ENCODE measurements around the gene MICAL3. TPM values are rescaled to one million over a fixed set of nuclear protein-coding genes. Genes with fewer than 3 reads are reported as not detected.
A peak's percentile ranks its signal among the peaks of the same experiment; 100 is the strongest.
"Not testable (repeated sequence)": the region's sequence is repeated elsewhere in the genome, so short reads cannot be mapped to it uniquely, and the experiment has no call there.

MICAL3 gene
- total RNA-seq: 11.0 TPM

- H3K9me3 ChIP-seq (ENCODE audit: low read depth, low read length): no peaks in the 10 kb centered on the region
- H3K4me3 ChIP-seq (ENCODE audit: low read length): peak within 1 kb of the TSS; percentile 39
- peaks cover 17% of the 10 kb centered on the region for H3K4me1 ChIP-seq (ENCODE audit: insufficient read depth, low read length)
- peaks cover 48% of the 10 kb centered on the region for H3K27me3 ChIP-seq (ENCODE audit: insufficient read depth, low read length)
Measured at GRCh38 chr22:18024276-18024939, at the start of gene MICAL3. TSS of gene MICAL3 (minus strand) at chr22:18024561. CDS start at chr22:17906812, 117,749 bp downstream.

- H3K4me1 ChIP-seq (ENCODE audit: insufficient read depth, low read length): peaks cover 27% of the 10 kb centered on the region
- not testable (repeated sequence) for H3K9me3 ChIP-seq (ENCODE audit: low read depth, low read length); H3K27me3 ChIP-seq (ENCODE audit: insufficient read depth, low read length); H3K4me3 ChIP-seq (ENCODE audit: low read length)
Measured at GRCh38 chr22:18073927-18074326, 49.6 kb upstream of the MICAL3 start.

DNA sequence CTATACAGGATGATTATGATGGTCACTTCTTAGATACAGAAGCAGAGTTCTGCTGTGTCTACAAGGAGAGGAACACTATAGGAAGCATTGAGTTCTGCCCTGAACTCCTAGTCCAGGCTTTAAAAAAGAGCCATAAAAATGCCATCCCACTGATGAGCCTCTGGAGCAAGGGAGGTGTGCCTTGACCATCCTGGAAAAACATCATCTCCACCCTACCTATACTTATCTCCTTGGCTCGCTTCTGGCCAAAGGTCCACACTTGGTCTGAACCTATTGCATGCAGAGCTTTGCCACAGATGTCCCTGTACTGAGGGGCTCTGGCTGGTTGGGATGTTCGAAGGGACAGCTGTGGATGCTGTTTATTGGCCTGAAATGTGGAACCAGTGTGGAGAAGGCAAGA is 49.1 kb upstream of the MICAL3 start:
- no peaks in the 10 kb centered on the region for H3K27me3 ChIP-seq (ENCODE audit: insufficient read depth, low read length)
- H3K4me3 ChIP-seq (ENCODE audit: low read length): no peak overlapping the region
- H3K9me3 ChIP-seq (ENCODE audit: low read depth, low read length): no peaks in the 10 kb centered on the region
- peaks cover 22% of the 10 kb centered on the region for H3K4me1 ChIP-seq (ENCODE audit: insufficient read depth, low read length)

DNA sequence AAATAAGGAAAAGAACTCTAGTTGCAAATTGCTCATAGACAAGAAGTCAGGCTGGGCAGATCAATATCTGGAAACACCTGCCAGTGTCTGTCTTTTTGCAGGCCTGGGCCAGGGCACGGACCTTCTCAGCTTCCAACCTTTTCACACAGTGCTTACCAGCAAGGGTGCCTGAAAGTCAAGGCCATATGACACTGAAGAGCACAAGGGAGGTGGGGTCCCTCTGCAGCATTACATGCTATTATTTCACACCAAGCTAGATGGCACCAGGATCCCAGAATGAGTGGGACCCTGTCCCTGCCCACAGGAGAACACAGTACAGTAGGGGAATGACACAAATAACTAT is 47.6 kb upstream of the MICAL3 start:
- Histone ChIP-seq H3K9me3 (ENCODE audit: low read depth, low read length) (no peaks in the 10 kb centered on the region), H3K4me1 (ENCODE audit: insufficient read depth, low read length) (peaks cover 14% of the 10 kb centered on the region), H3K27me3 (ENCODE audit: insufficient read depth, low read length) (no peaks in the 10 kb centered on the region), H3K4me3 (ENCODE audit: low read length) (no peak overlapping the region)

DNA sequence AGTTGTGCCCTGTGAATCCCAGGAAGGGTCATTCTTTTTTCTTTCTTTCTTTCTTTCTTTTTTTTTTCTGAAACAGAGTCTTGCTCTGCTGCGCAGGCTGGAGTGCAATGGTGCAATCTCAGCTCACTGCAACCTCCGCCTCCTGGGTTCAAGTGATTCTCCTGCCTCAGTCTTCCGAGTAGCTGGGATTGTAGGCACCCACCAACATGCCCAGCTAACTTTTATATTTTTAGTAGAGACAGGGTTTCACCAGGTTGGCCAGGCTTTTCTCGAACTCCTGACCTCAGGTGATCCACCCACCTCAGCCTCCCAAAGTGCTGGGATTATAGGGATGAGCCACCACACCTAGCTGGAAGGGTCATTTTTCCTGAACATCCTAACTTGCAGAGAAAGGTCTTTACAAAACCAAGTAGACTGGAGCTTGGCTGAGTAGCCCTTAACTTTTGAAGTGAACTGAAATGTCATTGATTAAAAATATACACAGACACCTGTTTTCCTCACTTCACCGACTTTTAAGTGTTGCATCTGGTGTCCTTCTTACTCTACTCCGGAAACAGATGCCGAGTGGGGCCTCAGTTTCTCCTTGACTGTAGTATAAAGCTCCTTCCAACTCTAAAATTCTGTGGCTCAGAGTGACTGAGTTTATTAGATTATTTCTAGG is 47.1 kb upstream of the MICAL3 start:
- H3K4me1 ChIP-seq (ENCODE audit: insufficient read depth, low read length); H3K27me3 ChIP-seq (ENCODE audit: insufficient read depth, low read length); H3K9me3 ChIP-seq (ENCODE audit: low read depth, low read length); H3K4me3 ChIP-seq (ENCODE audit: low read length): not testable (repeated sequence)

DNA sequence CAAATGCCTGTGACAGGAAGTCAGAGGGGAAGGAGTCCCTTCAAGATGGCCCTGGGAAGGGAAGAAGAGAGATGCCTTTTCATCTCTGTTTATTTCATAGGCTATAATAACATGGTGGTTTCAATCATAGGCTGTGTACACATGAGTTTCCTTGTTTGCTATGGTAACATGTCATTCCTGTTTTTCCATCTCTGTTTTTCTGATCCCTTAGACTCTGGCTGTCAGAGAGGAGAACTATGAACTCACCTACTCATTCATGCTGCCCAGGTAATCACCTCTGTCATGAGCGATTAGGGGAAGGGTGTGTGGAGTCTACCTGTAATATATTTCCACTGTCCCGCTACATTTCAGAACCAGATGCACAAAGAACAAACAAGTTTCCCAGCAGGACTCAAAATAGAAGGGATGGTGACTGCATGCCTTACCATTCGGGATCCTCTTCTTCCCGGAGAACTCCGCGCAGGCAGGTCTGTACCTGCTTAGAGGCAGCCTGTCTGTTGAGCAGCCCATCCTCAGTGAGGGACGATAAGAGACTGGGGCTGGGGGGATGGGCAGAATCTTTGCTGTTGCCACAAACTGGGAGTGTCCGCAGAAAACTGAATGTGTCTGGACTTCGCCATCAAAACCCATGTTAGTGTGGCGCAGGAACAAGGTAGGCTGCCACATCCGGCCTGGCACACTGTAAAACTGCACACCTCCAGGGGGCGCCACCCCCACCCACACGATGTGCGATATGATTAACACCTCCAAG is 46.4 kb upstream of the MICAL3 start:
- no peaks in the 10 kb centered on the region for H3K27me3 ChIP-seq (ENCODE audit: insufficient read depth, low read length)
- H3K4me3 ChIP-seq (ENCODE audit: low read length): no peak overlapping the region
- no peaks in the 10 kb centered on the region for H3K9me3 ChIP-seq (ENCODE audit: low read depth, low read length)
- peaks cover 8% of the 10 kb centered on the region for H3K4me1 ChIP-seq (ENCODE audit: insufficient read depth, low read length)

DNA sequence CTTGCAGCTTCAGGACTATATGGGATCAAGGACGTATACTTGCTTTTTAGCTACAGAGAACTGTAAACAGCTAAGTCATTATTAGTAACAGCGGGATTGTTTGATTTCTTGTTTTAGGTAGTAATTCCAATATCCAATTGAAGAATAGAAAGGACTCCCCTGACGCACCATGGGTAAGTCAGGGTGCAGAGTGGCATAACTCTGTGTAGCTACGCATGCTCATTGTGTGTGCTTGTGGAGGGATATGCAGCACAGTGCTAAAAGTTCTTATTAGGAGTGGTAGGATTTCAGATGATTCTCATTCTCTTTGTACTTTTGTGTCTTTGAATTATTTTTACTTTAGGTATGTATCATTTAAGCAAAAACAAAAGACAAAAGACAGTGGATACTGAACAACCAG is 45.7 kb upstream of the MICAL3 start:
- Histone ChIP-seq H3K4me1 (ENCODE audit: insufficient read depth, low read length) (peaks cover 14% of the 10 kb centered on the region), H3K9me3 (ENCODE audit: low read depth, low read length) (no peaks in the 10 kb centered on the region), H3K4me3 (ENCODE audit: low read length) (no peak overlapping the region), H3K27me3 (ENCODE audit: insufficient read depth, low read length) (no peaks in the 10 kb centered on the region)

DNA sequence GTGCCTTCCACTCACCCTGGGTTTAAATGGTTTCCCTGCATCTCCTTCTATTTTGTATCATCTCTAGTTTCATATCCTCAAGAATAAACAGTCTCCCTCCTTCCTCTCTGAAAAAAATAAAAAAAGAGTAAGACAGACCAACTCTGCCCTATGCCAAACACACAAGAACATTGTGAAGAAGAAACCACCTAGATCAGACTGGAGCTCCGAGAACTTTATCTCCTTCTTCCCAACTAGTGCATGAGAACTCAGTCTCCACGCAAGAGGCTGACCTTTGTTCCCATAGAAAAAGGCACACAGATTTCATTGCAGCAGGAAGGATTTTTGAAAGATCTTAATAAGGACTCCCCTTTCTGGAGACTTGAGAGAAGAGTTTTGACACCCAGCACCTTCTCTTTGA is 44.7 kb upstream of the MICAL3 start:
- H3K4me1 ChIP-seq (ENCODE audit: insufficient read depth, low read length): peaks cover 18% of the 10 kb centered on the region
- H3K9me3 ChIP-seq (ENCODE audit: low read depth, low read length): no peaks in the 10 kb centered on the region
- no peak overlapping the region for H3K4me3 ChIP-seq (ENCODE audit: low read length)
- H3K27me3 ChIP-seq (ENCODE audit: insufficient read depth, low read length): no peaks in the 10 kb centered on the region

GRCh38 chr22:18068381-18068988 is 44.1 kb upstream of the MICAL3 start:
- Histone ChIP-seq H3K4me3 (ENCODE audit: low read length) (no peak overlapping the region), H3K9me3 (ENCODE audit: low read depth, low read length) (no peaks in the 10 kb centered on the region), H3K4me1 (ENCODE audit: insufficient read depth, low read length) (peaks cover 18% of the 10 kb centered on the region), H3K27me3 (ENCODE audit: insufficient read depth, low read length) (no peaks in the 10 kb centered on the region)

- Histone ChIP-seq H3K4me3 (ENCODE audit: low read length) (no peak overlapping the region), H3K9me3 (ENCODE audit: low read depth, low read length) (no peaks in the 10 kb centered on the region), H3K4me1 (ENCODE audit: insufficient read depth, low read length) (peaks cover 18% of the 10 kb centered on the region), H3K27me3 (ENCODE audit: insufficient read depth, low read length) (no peaks in the 10 kb centered on the region)
Measured at GRCh38 chr22:18067548-18068341, 43.4 kb upstream of the MICAL3 start.

DNA sequence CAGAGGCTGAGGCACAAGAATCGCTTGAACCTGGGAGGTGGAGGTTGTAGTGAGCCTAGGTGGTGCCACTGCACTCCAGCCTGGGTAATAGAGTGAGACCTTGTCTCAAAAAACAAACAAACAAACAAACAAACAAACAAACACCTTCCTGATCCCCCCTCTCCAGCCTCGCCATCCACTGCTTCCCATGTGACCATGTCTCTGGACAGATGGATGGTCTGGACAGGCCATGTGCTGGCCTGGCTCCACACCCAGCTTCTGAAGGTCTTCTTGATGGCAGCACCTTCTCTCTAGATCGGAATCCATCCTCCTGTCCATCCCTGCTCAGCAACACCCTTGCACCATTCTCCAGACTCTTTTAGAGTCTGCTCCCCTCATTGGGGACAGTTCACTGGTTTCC is 42.8 kb upstream of the MICAL3 start:
- H3K4me3 ChIP-seq (ENCODE audit: low read length): no peak overlapping the region
- H3K9me3 ChIP-seq (ENCODE audit: low read depth, low read length): no peaks in the 10 kb centered on the region
- H3K4me1 ChIP-seq (ENCODE audit: insufficient read depth, low read length): peaks cover 18% of the 10 kb centered on the region
- no peaks in the 10 kb centered on the region for H3K27me3 ChIP-seq (ENCODE audit: insufficient read depth, low read length)

- H3K4me3 ChIP-seq (ENCODE audit: low read length): no peak overlapping the region
- no peaks in the 10 kb centered on the region for H3K27me3 ChIP-seq (ENCODE audit: insufficient read depth, low read length)
- H3K4me1 ChIP-seq (ENCODE audit: insufficient read depth, low read length): peaks cover 18% of the 10 kb centered on the region
- no peaks in the 10 kb centered on the region for H3K9me3 ChIP-seq (ENCODE audit: low read depth, low read length)
Measured at GRCh38 chr22:18066181-18066859, 42.0 kb upstream of the MICAL3 start.

- H3K27me3 ChIP-seq (ENCODE audit: insufficient read depth, low read length): no peaks in the 10 kb centered on the region
- no peaks in the 10 kb centered on the region for H3K9me3 ChIP-seq (ENCODE audit: low read depth, low read length)
- H3K4me1 ChIP-seq (ENCODE audit: insufficient read depth, low read length): peaks cover 18% of the 10 kb centered on the region
- H3K4me3 ChIP-seq (ENCODE audit: low read length): no peak overlapping the region
Measured at GRCh38 chr22:18065256-18065655, 40.9 kb upstream of the MICAL3 start.

DNA sequence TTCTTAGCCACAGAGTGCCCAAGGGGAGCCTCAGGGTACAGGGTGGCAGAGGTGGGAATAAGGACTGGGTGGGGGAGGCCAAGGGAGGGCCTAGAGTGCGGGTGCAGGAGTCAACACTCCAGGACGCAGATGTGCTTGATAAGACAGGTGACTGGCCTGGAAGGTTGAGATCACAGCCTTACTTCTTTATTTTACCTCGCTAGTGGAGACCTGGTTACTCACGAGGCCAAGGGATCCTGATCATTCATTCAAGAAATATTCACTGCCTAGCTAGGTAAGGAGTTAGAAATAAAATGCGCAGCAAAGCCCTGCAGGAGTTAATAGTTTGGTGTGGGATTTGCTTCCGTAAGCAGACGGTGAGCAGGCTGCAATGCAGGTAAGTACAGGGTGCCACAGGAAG is 40.3 kb upstream of the MICAL3 start:
- Histone ChIP-seq H3K27me3 (ENCODE audit: insufficient read depth, low read length) (no peaks in the 10 kb centered on the region), H3K9me3 (ENCODE audit: low read depth, low read length) (no peaks in the 10 kb centered on the region), H3K4me3 (ENCODE audit: low read length) (no peak overlapping the region), H3K4me1 (ENCODE audit: insufficient read depth, low read length) (peaks cover 18% of the 10 kb centered on the region)
